Adrenal gland (tissue), 12 donors: ENCODE measurements around the gene KCTD1. TPM values are rescaled to one million over a fixed set of nuclear protein-coding genes. Genes with fewer than 3 reads are reported as not detected.

ENCODE experiments used
- DNase-seq, 7 donors: peaks; one replicate each; pipeline ENCODE4 v3.0.0-alpha.2; 2019 to 2020
- H3K27ac ChIP-seq, 5 donors: fragments of 200-600 bp; sonication (generic) in 4 of 5; 1 replicate in 3 of 5; 2 replicates in 2 of 5; pipeline versions ENCODE4 v1.5.1 to v1.8.0; 2016 to 2020; ENCODE audit warnings: mild to moderate bottlenecking in 1 of 5
- H3K27me3 ChIP-seq: fragments of 200-600 bp; 2 replicates; pipeline ENCODE4 v1.8.0; 2021
- H3K36me3 ChIP-seq, 2 donors: fragments of 200-600 bp; replicated peaks in 1 of 2; 1 replicate in 1 of 2; 2 replicates in 1 of 2; pipeline versions ENCODE4 v1.5.1 to v1.8.0; 2018 to 2022
- H3K4me1 ChIP-seq, 2 donors: fragments of 200-600 bp; replicated peaks in 1 of 2; 1 replicate in 1 of 2; 2 replicates in 1 of 2; pipeline versions ENCODE4 v1.5.1 to v1.8.0; 2018 to 2021
- H3K4me3 ChIP-seq, 4 donors: fragments of 200-600 bp; sonication (generic) in 3 of 4; one replicate each; pipeline ENCODE4 v1.5.1; 2016 to 2018
- H3K9me3 ChIP-seq, 3 donors: fragments of 200-600 bp; sonication (generic) in 1 of 3; replicated peaks in 1 of 3; 1 replicate in 2 of 3; 2 replicates in 1 of 3; pipeline versions ENCODE4 v1.5.1 to v1.8.0; 2016 to 2021
- POLR2A ChIP-seq, 2 donors: fragments of 450-650 bp; IDR thresholded peaks; one replicate each; pipeline ENCODE4 v1.6.1; 2017; ENCODE audit warnings: antibody characterized with exemption in 2 of 2, mild to moderate bottlenecking in 2 of 2, moderate library complexity in 1 of 2
- WGBS, 4 donors: extraction: QIAGEN DNeasy Blood & Tissue Kit in 2 of 4; methylation state at CpG; one replicate each; pipeline versions ENCODE4 v1.1.5 to v1.1.7; 2013 to 2017; 5-methylcytosine and 5-hydroxymethylcytosine counted together
- intact Hi-C, 2 donors: fragments of 100-400 bp; cut with DNase I; formaldehyde crosslinking; loops; one replicate each; pipeline versions ENCODE4 v1.14.1 to v1.15.0; 2022 to 2023
- polyA plus RNA-seq, 3 donors: library from polyadenylated mRNA; stranded (reverse); fragments of 200-250 nt in 2 of 3; fragments of 350-450 nt in 1 of 3; fragmentation: Illumina TruSeq in 1 of 3; extraction: RNeasy Lipid Tissue Mini Kit (QIAGEN cat#74804) in 1 of 3; gene quantifications; one replicate each; pipeline ENCODE4 v1.2.3, GENCODE V29; 2013 to 2014
- total RNA-seq, 9 donors: library from RNA; depleted of rRNA in 4 of 9; stranded (reverse); fragments of >200 nt in 4 of 9; fragments of 120-200 nt in 1 of 9; fragmentation: NEBNext Ultra II Directional in 1 of 9; extraction: Animal tissue kit (Norgen Biotek cat#: 25700) in 1 of 9; gene quantifications; one replicate each; pipeline versions ENCODE4 v1.1.0 to v1.2.4, GENCODE V29; 2013 to 2023
- TF ChIP-seq, protein P1 (sequence below), 6 experiments: fragments of 450-650 bp in 4 of 6; fragments of 200-600 bp in 2 of 6; sonication (generic) in 1 of 6; IDR thresholded peaks; 1 replicate in 5 of 6; 2 replicates in 1 of 6; pipeline versions ENCODE4 v1.5.1 to v1.8.0; 2016 to 2021; ENCODE audit warnings: antibody characterized with exemption in 6 of 6, mild to moderate bottlenecking in 2 of 6, moderate library complexity in 1 of 6
- donor health status: healthy with polysubstance abuse.
- donor health status: Bipolar disorder and iron deficiency.
- donor health status: DM: yes; HTN: yes; CAD: no.
- donor health status: DM: no; HTN: no; CAD: no.
- donor health status: DM: no; HTN: no; CAD: no.
- donor health status: DM: yes; HTN: yes; CAD: no.

The KCTD1 gene
- total and polyA plus RNA-seq, 12 donors, result 9.8 to 44.8 (median 30.8) TPM

DNA sequence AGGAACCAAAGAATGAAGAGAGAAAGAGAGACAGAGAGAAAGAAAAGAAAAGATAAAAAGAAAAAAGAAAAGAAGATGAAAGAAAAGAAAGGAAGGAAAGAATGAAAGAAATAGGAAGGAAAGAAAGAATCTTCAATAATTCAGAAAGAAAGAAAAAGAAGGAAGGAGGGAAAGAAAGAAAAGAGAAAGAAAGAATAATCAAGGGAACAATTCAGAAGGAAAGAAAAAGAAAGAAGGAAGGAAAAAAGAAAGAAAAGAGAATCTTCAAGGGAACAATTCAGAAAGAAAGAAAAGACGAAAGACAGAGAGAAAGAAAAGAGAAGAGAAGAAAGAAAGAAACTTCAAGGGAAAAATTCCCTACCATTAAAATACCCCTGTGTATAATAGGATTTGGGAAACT lies 5.6 kb upstream of the KCTD1 start:
- 83 to 97% (median 92%) methylated on average over 1 of the region's 1 CpG for WGBS, 4 donors
- H3K27ac ChIP-seq, result no peak overlapping the region
- no peak for TF ChIP-seq POLR2A (IDR thresholded peaks at IDR 0.05)
- TF ChIP-seq, protein P1, sequence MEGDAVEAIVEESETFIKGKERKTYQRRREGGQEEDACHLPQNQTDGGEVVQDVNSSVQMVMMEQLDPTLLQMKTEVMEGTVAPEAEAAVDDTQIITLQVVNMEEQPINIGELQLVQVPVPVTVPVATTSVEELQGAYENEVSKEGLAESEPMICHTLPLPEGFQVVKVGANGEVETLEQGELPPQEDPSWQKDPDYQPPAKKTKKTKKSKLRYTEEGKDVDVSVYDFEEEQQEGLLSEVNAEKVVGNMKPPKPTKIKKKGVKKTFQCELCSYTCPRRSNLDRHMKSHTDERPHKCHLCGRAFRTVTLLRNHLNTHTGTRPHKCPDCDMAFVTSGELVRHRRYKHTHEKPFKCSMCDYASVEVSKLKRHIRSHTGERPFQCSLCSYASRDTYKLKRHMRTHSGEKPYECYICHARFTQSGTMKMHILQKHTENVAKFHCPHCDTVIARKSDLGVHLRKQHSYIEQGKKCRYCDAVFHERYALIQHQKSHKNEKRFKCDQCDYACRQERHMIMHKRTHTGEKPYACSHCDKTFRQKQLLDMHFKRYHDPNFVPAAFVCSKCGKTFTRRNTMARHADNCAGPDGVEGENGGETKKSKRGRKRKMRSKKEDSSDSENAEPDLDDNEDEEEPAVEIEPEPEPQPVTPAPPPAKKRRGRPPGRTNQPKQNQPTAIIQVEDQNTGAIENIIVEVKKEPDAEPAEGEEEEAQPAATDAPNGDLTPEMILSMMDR (IDR thresholded peaks at IDR 0.05), result no peak
- no peak for DNase-seq
- intact Hi-C loops, result no loop called here
- H3K4me3 ChIP-seq, result no peak overlapping the region
- peaks cover 10% of the 10 kb centered on the region in 2 donors for H3K4me1 ChIP-seq
- no peaks in the 10 kb centered on the region for H3K27me3 ChIP-seq
- H3K9me3 ChIP-seq, result no peaks in the 10 kb centered on the region
- no peaks in the 10 kb centered on the region for H3K36me3 ChIP-seq

DNA sequence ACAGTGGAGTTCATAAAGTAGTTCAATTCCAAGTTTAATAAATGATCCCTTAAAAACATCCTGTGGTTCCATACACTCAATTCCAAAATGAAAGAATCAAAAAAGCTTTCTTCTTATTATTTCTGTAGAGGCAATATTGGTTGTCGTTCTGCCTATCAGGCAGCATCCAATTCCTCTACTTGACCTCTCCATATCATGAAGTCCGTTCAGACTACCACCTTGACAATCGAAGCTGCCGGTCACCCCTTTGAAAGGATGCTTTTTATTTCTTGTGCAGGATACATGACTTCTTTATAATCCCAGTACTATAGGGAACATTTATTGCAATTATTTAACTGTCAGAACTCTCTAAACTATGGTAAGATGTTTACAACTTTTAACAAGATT lies 3.3 kb upstream of the KCTD1 start:
- Histone ChIP-seq H3K4me3 (no peak overlapping the region), H3K4me1 (peaks cover 10 to 19% of the 10 kb centered on the region in 2 donors), H3K27me3 (no peaks in the 10 kb centered on the region), H3K36me3 (no peaks in the 10 kb centered on the region), H3K9me3 (no peaks in the 10 kb centered on the region), H3K27ac (no peak overlapping the region)
- WGBS, 4 donors, result 68 to 77% (median 73%) methylated on average over 4 of the region's 4 CpGs
- intact Hi-C loops, result no loop called here
- DNase-seq, result no peak
- no peak for TF ChIP-seq POLR2A (IDR thresholded peaks at IDR 0.05)
- TF ChIP-seq, protein P1 (IDR thresholded peaks at IDR 0.05), result no peak

DNA sequence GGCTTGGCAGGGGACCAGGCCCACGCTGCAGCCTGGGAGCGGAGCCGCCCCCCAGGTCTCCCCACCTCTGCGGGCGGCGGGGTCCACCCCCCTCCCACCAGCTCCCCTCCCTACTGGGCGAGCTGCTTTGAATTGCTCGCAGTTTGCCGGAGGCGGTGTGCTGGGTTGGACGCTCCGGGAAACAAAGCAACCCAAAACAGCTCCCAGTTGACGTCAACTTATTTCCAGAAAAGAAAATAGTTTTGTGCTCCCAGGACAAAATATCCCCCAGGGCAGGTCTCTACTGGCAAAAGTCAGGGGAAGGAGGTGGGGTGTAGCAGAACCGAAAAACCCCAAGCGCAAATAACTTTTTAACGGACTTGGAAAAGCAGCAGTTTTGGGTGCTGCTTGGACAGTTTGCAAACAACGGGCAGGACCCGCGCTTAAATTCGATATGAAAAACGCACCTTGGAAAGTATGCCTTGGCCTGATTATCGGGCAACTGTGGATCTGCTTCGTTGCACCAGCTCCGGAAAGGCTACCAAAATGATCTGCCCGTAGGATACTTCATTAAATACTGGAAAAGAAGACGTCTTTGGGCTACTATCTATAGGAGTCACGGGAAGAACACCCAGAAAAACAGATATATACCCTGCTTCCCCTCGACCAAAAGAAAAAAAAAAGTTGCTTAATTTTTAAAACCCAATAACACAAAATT lies 2.8 kb upstream of the KCTD1 start:
- Histone ChIP-seq H3K27ac (peak overlapping the region in 2 of 5 donors; percentile 26 to 91), H3K4me1 (peaks cover 10 to 24% of the 10 kb centered on the region in 2 donors), H3K27me3 (no peaks in the 10 kb centered on the region), H3K36me3 (no peaks in the 10 kb centered on the region), H3K9me3 (no peaks in the 10 kb centered on the region), H3K4me3 (peak overlapping the region in 2 of 4 donors; percentile 21 to 97)
- peak in 4 of 7 donors; percentile 9 to 29 (median 28) for DNase-seq
- WGBS, 4 donors, result 26 to 42% (median 37%) methylated on average over 22 to 28 of the region's 28 CpGs
- no peak for TF ChIP-seq POLR2A (IDR thresholded peaks at IDR 0.05)
- TF ChIP-seq, protein P1 (IDR thresholded peaks at IDR 0.05), result no peak
- intact Hi-C loops, result no loop called here

DNA sequence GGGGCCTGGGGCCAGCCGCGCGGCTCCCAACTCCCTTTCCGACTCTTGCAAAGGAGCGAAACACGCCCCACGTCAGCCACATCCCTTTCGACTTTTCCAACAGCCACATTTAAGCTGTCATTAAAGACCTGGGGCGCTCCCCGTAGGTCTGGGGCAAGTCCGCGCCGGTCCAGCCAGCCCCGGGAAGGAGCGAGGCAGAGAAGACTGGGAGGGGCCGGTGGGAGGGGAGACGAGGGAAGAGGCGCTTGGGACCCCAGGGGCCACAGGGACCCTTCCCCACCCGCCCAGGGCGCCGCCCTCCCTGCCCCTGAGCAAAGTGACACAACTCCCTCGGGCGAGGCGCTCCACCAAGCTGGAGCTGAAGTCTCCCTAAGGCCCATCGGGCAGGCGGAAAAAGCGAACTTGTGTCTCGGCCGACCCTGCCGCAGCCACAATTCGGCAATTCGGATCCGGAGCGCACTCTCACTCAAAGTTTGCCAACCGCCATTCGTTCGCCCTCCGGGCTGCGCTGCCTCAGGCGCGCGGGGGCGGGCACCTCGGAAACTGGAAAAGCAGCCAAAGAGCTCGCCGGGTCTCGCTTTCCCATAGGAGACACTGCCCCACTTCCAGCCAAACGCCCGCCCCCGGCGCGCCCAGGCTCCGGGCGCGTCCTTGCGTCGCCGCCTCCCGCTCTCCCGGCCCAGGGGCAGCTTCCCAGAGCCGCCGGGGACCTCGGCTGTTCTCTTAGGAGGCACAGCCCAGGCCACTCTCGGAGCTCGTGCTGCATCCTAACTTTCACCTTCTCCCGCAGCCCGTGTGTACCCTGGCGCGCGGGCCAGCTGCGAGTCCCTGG lies 1.1 kb upstream of the KCTD1 start:
- H3K27ac ChIP-seq, result peak overlapping the region; percentile 37 to 91 (median 79)
- H3K4me3 ChIP-seq, result peak overlapping the region; percentile 30 to 97 (median 51)
- WGBS, 4 donors, result 0 to 1% (median 0%) methylated on average over 3 to 71 of the region's 71 CpGs
- no peaks in the 10 kb centered on the region for H3K9me3 ChIP-seq
- H3K27me3 ChIP-seq, result no peaks in the 10 kb centered on the region
- H3K4me1 ChIP-seq, result peaks cover 10 to 40% of the 10 kb centered on the region in 2 donors
- no peaks in the 10 kb centered on the region for H3K36me3 ChIP-seq
- TF ChIP-seq, protein P1 (IDR thresholded peaks at IDR 0.05), result no peak
- peak in 1 of 2 donors; percentile 76 for TF ChIP-seq POLR2A (IDR thresholded peaks at IDR 0.05)
- intact Hi-C loops, result loop anchor here in 1 of 2 donors (10.0 kb wide), 1 partner anchor 145 kb away; no protein-coding TSS in a partner anchor
- DNase-seq, result peak; percentile 79 to 90 (median 82)
